PFSK-1 (cell line): ENCODE data around the gene SLC22A8.

Experiments
- POLR2AphosphoS5 ChIP-seq: IDR thresholded peaks from 2 replicates; pipeline ENCODE4 v1.6.1; 2012; ENCODE audit warnings: low read depth, mild to moderate bottlenecking, control low read depth, low read length, moderate library complexity
- SIN3A ChIP-seq: IDR thresholded peaks from 2 replicates; pipeline ENCODE4 v1.6.1; 2012; ENCODE audit warnings: mild to moderate bottlenecking, low read length, moderate library complexity, borderline replicate concordance; ENCODE audit not compliant: insufficient read depth
- TAF1 ChIP-seq: IDR thresholded peaks from 2 replicates; pipeline ENCODE4 v1.6.1; 2012; ENCODE audit warnings: low read length, control low read depth, borderline replicate concordance; ENCODE audit not compliant: insufficient read depth

DNA sequence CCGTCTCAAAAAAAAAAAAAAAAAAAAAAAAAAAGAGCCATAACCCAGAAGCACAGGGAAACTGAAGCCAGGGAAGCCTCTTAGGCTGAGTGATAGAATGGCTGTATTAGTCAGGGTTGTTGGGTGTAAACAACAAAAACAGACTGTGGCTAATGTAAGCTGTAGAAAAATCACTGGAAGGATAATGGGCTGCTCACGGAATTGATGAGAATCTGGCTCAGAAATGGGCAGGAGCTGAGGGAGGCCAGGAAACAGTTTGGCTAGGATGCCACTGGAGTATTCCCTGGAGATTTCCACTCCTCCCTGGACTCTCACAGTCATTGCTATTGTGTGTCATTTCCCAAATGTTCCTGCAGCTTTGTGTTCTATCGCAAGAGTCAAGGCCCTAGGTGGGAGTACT, 53.2 kb downstream of the SLC22A8 start:
- TF ChIP-seq POLR2AphosphoS5 (no peak), SIN3A (no peak), TAF1 (no peak)
